Activated T-cell treated with anti-CD3 and anti-CD28 coated beads for 24 hours (primary cell): ENCODE data around the gene AGPAT2.
"Not testable (repeated sequence)": the region's sequence is repeated elsewhere in the genome, so short reads cannot be mapped to it uniquely, and the experiment has no call there.

Source experiments
- DNase-seq: peaks from one replicate; pipeline ENCODE4 v3.0.0-alpha.2; 2020; ENCODE audit warnings: low read depth

AGPAT2 gene

DNA sequence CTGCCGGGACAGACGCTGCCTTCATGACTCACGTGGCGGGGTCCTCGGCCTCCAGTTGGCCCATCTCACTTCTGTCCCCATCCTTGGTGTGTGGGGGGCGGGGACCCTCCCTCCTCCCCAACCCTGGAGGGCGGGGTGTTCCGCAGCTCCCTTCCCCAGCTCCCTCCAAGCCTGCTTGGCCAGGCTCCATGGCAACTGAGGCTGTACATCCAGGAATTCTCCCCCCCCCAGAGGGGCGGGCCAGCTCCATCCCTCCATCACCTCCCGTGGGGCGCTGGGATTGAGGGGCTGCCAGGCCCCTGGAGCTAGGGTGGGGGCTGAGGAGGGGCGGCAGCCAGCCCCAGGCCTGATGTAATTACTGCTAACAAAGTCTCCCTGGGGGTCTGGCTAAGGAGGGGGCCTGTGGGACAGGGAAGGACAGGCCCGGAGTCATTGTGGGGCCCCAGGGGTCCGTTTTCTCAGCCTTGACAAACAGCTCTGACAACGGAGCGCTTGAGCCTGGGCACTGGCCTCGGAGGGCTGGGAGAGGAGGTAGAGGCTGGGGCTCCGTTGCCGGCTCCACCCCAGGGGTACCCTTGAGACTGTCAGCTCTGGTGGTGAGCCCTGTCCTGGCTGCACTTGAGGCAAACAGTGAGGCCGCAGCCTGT, 33.1 kb upstream of the AGPAT2 start:
- DNase-seq = no peak

DNA sequence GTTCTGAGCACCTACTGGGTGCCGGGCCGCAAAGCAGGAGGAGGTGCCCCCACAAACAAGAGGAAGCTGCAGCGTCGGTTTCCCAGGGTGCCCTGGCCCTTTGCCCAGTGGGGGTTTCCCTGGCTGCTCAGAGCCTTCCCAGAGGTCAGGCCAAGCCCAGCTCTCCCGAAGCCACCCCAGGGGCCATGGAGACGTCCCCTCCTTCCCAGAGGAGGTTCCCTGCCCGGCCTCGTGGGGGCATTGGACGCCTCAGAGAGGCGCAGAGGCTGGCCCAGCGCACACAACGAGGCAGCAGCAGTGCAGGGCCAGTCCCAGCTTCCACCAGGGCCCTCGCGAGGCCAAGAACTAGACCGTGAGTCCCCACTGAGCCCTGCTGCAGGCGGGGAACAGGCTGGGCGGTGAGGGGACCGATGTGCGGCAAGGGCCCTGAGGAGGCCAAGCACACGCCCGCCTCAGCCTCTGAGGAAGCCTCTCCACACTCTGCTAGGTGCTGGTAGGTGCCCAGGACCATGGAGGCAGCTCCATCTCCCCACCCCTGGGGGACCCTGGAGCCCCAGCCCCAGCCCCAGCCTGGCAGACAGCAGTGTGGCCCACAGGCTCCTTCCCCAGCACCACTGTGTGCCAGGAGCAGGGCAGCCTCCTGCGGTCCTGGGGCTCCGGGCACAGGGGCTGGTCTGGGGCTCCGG, 32.1 kb upstream of the AGPAT2 start:
- DNase-seq = no peak

DNA sequence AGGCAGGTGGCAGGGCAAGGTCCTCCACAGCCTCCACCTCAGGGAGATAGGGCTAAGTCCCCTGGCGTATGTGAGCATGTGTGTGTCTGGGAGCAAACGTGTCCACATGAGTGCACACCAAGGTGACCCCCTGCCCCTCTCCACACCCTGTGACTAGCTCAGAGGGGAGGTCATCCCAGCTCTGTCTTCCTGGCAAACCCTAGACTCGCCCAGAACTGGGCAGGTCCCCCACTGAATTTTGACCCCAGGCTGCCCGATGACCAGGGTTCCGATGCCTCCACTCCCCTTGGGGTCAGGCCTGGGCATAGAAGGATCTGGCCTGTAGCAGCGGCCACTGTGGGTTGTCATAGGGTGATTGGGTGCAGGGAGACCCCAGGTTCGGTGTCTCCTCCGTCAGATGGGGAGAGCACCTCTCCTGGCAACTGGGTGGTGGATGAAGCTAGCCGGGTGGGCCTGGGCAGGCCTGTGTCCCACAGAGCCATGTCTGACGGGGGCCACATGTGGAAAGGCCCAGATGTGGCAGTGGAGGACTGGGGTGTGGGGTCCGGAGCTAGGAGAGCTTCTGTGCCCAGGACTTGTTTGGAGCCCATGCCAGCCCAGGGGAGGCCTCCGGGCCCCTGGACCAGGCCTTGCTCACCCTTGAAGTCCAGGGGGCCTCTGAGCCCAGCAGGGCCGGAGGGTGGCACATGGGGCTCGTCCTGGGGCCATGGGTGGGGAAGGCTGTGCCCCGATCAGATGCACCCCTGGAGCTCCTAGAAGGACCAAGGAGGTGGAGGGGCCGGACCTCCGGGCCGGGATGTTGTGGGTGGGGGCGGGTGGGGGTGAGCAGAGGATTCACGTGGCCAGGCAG, 31.3 kb upstream of the AGPAT2 start:
- no peak for DNase-seq

DNA sequence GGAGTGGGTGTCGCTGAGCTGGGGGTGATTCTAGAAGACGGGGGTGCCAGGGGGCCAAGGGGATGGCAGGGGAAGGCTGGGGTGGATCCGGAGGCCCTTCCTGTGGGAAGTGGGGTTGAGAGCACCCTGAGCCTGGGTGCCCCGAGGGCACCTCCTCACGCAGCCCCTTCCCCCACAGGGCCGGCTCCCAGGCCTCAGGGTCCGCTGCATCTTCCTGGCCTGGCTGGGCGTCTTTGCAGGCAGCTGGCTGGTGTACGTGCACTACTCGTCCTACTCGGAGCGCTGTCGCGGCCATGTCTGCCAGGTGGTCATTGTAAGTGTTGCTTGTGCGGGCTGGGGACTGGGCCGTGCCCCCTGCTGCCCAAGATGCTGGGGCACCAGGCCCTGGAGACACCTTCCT, 30.1 kb upstream of the AGPAT2 start:
- DNase-seq = no peak

DNA sequence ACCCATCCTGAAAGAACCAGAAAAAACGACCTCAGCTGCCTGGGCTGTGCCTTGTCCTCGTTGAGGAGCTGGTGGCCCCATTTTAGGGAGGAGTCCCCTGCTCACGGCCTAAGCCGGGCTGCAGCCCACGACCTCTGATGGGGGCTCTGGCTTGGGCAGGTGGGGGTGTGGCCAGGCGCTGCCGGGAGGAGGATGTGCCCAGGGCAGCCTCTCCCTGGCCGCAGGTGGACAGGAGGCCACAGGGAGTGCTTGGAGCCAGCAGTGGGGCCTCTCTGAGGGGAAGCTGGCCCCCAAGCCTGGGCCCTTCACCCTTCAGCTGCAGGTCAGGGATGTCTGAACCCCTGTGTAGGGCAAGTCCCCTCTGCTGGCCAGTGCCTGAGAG, 27.6 kb upstream of the AGPAT2 start:
- DNase-seq = no peak

DNA sequence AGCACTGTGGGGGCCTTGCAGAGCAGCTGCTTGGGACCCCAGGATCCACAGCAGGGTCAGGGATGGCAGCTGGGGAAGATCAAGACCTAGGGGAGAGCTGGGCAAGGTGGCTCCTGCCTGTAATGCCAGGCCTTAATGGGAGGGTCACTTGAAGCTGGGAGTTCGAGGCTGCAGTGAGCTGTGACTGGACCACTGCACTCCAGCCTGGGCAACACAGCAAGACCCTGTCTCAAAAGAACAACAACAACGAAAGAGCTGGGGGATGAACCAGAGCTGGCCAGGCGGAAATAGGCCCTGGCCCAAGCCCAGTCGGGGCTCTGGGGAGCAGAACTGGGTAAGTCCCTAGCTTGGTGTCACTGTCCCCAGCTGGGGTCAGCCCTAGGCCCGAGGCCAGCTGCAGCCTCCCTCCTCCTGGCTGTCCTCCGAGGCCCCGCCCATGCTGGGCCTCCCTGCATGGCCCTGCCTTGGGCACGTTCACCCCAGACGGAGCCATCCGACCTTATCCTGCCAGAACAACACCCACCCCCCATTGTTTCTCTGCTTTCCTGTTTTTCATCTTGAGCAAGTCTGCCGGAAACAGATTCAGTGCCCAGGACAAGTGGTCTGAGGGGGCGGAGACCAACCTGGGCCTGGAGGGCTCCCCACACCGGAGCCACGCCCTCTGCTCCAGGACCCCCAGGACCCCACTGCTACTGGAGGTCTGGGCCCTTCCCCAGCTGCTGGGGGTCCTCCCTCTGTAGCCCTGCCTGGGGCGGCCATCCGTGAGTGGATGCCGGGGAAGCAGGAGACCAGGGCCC, 27.0 kb upstream of the AGPAT2 start:
- no peak for DNase-seq

DNA sequence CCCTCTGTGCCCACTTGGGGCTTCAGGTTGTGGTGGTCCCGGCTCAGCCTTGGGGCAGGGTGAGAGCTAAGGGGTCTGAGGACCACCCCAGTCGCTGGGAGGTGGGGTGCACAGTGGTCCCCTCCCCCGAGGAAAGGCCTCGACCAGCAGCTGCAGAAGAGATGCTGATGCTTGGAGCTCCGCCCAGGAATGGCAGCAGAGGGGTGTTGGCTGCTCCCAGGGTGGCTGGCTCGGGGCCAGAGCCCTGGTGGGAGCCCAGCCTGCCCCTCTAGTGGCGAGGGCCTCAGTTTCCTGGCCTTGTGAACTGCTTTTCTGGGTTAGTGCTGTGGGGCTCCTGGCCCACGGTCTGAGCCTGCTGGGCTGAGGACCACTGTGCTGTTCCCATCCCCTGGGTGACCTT, 26.3 kb upstream of the AGPAT2 start:
- no peak for DNase-seq

DNA sequence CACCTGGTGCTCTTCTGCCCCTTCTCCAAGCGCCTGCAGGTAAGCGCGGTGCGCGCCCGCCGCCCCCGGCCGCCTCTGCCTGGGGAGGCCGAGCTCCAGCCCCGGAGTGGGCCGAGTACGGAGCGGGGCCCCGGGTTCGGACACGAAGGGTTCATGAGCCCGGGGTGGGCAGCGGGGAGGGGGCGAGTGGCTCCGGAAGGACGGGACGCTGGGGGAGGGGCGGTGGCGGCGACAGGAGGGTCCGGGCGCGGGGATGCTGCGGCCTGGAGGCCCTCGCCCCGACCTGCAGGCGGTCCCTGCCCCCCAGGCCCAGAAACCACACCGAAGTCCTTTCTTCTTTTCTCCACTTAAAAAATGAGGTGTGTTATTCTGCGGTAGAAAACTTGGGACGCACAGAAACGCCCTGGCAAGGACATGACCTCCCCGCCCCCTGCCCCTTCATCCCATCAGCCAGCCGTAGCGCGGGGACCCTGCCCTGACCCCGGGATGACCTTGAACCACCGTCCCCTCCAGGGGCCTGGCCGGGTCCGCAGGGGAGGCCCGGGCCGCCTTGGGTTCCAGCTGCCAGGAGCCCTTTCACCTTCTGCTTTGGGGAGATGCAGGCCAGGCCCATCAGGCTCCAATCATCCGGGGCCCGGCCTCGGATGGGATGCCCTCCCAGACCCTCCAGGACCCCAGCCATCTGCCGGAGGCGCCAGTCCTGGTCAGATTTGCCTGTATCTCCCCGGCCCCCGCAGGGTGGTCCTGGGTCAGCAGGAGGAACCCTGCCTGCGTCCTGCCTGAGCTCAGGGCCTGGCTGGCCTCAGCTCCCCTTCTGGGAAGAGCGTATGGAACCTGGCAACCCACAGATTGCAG, 25.7 kb upstream of the AGPAT2 start:
- DNase-seq = no peak

DNA sequence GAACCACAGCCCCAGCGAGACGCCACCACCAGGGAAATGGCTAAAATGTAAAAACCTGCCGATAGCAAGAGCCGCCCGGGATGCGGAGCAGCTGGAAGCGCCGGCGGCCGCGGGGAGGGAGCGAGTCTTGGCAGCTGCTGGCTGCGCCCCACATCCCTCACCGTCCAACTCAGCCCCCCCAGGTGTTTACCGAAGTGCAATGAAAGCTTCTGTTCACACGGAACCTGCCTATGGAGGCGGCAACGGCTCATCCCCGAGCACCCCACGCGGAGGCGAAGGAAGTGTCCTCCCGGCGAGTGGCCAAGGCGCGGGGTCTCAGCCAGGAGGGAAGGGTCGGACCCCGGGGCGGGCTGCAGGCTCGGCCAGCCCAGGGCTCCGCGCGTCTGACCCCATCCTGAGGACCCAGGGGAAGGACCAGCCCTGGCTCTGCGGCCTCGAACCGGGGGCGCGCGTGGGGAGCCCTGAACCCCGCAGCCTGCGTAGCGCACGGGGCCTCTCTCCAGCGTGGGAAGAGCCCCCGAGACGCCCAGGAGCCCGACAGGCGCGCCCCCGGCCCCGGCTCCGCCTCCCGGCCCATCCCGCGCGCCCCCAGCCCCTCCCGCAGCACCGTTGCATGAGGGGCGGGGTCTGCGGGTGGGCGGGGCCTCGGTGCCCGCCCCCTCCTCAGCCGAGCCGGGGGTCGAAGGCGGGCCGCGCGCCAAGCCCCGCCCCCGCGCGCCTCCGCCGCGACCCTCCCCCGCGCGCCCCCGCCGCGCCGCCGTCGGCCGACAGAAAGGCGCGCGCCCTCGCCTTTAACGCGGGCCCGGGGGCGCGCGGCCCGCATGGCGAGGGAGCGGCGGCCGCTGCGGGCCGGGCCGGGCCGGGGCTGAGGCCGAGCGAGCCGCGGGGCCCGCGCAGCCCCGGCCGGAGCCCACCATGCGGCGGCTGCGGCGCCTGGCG, 24.8 kb upstream of the AGPAT2 start, which contains the start of gene DIPK1B:
Gene DIPK1B (plus strand): TSS at position 822 of the 939 bp plus-strand sequence. CDS start 94 bp downstream, at position 916.
- DNase-seq = no peak

DNA sequence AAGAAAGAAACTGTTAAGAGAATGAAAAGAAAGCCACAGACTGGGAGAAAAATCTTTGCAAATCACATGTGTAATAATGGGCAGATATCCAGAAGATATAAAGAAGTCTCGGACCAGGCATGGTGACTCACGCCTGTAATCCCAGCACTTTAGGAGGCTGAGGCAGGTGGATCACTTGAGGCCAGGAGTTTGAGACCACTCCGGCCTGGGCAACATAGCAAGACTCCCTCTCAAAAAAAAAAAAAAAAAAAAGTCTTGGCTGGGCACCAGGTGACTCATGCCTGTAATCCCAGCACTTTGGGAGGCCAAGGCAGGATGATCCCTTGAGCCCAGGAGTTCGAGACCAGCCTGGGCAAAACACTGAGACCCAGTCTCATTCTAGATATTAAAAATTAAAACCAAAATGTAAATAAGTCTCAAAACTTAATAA, 24.0 kb upstream of the AGPAT2 start:
- not testable (repeated sequence) for DNase-seq

DNA sequence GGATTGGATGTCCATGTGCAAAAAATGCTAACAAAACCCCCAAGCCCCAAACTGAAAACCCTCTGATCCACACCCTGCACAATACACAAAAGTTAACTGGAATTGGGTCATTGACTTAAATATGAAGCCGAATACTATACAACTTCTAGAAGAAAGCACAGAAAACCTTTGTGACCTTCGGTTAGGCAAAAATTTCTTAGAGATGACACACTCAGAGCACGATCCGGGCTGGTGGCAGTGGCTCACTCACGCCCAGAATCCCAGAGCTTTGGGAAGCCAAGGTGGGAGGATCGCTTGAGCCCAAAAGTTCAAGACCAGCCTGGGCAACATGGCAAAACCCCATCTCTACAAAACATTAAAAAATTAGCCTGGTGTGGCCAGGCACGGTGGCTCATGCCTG, 23.3 kb upstream of the AGPAT2 start:
- DNase-seq = no peak

DNA sequence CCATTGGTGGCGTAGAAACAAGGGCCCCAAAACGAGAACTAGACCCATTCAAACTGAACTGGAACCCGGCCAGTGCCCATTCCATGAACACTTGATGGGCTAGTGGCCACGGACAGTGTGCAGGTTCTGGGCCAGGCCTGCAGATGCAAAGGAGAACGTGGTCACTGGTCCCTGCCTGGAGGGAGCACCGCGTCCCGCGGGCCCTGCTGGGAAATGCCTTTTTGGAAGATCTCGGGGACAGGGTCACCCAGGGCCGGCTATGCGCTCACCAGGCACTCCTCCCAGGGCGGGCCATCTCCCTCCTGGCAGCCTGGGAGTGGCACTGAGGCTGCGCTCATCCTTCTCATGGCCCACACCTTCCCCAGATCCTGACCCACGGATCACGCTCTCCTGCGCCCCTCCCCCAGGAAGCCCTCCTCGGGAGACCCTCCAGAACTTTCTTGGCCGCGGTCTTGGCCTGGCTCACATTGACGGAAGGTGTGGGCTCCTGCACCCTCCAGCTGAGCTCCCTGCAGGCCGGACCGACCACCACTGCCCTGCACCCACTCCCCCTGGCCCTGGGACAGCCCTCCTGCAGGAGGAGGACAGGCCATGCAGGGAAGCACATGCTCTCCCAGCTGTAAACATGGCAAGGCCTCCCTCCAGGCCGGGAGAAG, 22.3 kb upstream of the AGPAT2 start:
- no peak for DNase-seq

DNA sequence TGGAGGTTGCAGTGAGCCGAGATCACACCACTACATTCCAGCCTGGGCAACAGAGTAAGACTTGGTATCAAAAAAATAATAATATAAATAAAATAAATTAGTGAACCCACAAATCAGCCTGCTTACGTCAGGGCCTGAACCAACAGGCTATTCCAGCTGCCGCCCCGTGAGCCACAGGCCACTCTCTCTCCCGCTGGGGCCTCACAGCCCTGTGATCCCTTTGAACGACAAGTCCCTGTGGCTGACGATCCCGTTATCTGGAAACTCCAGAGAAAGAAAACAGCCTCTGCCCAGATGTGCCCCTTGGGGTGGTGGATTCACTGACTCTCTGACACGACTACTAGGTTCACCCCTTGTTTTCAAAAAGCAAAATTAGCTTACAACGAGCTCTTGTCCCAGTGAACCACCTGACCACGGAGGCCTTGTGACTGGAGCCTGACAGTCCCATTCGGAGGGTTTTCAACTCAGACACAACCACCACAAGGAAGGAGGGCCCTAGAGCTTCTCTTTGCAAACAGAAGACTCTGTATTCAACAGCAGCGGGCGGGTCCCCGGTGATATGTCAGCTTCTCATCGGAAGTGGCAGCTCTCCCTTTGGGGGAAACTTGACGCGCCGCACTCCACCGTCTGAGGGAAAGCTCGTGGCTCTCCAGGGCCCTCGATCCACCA, 20.7 kb upstream of the AGPAT2 start:
- no peak for DNase-seq

DNA sequence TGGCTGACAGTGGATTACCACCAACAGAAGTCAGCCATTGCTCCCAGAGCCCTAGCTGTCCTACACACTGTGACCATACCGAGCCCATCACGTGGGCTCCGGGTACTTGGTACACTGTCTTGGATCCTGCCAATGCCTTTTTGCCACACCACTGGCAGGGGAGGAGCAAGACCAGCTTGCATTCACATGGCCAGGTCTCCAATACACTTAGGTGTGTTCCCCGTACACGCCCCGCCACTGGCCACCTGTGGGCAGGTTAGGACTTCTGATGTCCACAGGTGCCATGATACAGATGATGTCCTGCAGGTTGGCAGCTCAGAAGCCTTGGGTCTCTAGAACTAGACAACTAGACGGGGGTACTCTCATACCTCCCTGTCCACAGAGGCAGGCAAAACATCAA, 19.8 kb upstream of the AGPAT2 start:
- DNase-seq = no peak

DNA sequence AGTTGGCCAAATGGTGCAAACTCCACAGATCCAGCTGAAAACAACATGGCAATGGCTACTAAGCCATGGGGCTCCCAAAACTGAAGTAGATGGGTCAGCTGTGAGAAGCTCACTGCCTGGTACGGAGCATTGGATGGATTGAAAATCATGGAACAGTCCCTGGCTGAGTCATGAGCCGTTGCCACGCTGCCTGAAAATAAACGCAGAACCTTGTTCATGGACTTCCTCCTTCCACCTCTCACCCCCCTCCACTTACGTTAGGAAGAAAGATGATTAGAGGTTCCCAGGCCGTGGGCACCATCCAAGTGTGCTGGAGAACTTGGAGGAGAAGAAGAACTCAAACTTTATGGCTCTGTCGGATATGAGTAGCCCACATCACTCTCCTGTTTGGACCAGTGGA, 18.3 kb upstream of the AGPAT2 start:
- DNase-seq = no peak

DNA sequence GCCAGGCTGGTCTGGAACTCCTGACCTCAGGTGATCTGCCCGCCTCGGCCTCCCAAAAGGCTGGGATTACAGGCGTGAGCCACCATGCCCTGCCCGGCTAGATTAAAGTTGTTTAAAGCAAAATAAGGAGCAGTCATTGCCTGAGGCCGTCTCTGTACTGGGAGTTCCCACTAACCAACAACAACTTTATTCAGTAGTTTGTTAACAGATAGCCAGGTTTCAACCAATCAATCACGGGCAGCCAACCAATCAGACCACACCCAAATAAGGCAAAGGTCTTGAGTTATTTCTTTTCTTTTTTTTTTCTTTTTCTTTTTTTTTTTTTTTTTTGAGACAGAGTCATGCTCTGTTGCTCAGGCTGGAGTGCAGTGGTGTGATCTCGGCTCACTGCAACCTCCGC, 17.5 kb upstream of the AGPAT2 start:
- DNase-seq = not testable (repeated sequence)

DNA sequence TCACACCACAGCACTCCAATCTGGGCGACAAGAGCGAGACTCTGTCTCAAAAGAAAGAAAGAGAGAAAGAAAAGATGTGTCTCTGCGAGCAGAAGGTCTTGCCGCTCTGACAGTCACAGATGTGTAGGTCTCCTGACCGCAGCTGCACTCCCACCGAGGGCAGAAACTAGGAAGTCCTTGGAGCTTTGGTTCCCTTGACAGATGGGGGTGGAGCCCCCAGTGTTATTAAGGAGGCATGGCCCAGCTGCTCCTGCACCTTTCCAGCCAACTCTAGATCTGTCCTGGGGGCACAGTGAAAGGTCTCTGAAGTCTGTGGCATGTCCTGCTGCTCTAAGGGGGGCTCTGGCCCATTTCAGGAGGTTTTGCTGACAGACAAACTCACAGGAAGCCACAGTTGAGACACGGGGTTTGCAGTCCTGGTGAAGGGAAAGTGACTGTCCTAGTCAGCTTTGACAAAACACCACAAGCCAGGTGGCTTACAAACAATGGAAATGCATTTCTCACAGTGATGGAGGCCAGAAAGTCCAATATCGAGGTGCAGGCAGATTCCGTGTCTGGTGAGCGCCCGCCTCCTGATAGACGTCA, 16.1 kb upstream of the AGPAT2 start:
- no peak for DNase-seq

DNA sequence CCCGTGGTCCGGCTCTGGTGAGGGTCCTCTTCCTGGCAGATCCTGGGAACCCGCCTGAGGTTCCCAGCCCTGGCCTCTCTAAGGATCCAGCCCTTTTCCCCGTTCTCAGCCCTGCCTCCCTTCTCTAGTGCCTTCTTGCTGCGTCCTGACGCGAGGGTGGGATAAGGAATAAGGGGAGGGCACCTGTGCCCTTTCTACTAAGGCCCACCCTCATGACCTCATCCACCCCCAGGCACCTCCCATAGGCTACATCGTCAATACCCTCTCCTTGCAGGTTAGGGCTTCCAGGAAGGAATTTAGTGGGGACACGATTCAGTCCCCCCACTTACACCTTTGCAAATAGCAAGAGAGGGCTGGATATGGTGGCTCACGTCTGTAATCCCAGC, 14.4 kb upstream of the AGPAT2 start:
- no peak for DNase-seq
